Measurements from ENCODE around the gene ERBIN.

Gene ERBIN

GRCh38 chr5:66130493-66130892, 204.1 kb downstream of the ERBIN start:
- no peak for DNase-seq (ENCODE audit: insufficient read length, low spot score)
- TF ChIP-seq POLR2A (IDR thresholded peaks at IDR 0.05; ENCODE audit: low read depth, low read length) (no peak), TAF1 (IDR thresholded peaks at IDR 0.05; ENCODE audit: low read depth, low read length) (no peak), PAX5 (IDR thresholded peaks at IDR 0.05; ENCODE audit: insufficient read depth, low read length, severe bottlenecking) (no peak), SPI1 (IDR thresholded peaks at IDR 0.05; ENCODE audit: low read depth, low read length) (no peak), POU2F2 (IDR thresholded peaks at IDR 0.05; ENCODE audit: low read depth, low read length) (no peak)
- no peak for FAIRE-seq
